Measurements from ENCODE around the gene NUCKS1. TPM values are rescaled to one million over a fixed set of nuclear protein-coding genes. Genes with fewer than 3 reads are reported as not detected.

NUCKS1 gene
- total and polyA plus RNA-seq, 2 of the 8 experiments (the other 6 are each of a cell fraction or from before 2014, with no cell fraction given), result 126 to 461 TPM

- H2BK5ac ChIP-seq (ENCODE audit: low read depth, low read length), result no peak overlapping the region
- CTCF ChIA-PET (ENCODE audit: partially characterized antibody), result interaction anchor here (0.7 to 11.7 kb wide), 13 partner anchors 10 to 187 kb away, joined by 3 to 206 read pairs (median 6); no protein-coding TSS in a partner anchor
Observed at GRCh38 chr1:205794011-205794730, 44.2 kb upstream of the NUCKS1 start.

More at GRCh38 chr1:205794011-205794730, 44.2 kb upstream of the NUCKS1 start:
- TF ChIP-seq MAX (IDR thresholded peaks at IDR 0.05) (no peak), RNF2 (IDR thresholded peaks at IDR 0.05; ENCODE audit: borderline replicate concordance, low read depth, low read length, missing control alignments, poor library complexity, severe bottlenecking) (no peak), KDM4A (IDR thresholded peaks at IDR 0.05; ENCODE audit: low read depth, low read length, severe bottlenecking) (no peak)
- Histone ChIP-seq H2BK15ac (ENCODE audit: low read length) (no peak overlapping the region), H2AK5ac (ENCODE audit: low read depth, low read length) (no peak overlapping the region), H3K23ac (ENCODE audit: insufficient read length) (no peak overlapping the region), H3K4me3 (ENCODE audit: extremely low read depth in 1 of 4, insufficient read depth in 2 of 4, low read depth in 3 of 4, low read length in 4 of 4) (no peak overlapping the region), H2AFZ (ENCODE audit: low read length) (no peak overlapping the region), H3K9me3 (ENCODE audit: insufficient read depth in 2 of 2, low read depth in 1 of 2, low read length in 1 of 2) (no peaks in the 10 kb centered on the region), H3K56ac (replicated peaks; ENCODE audit: insufficient read length, low read depth, low read length) (no peak overlapping the region), H3K9ac (replicated peaks in 1 of 4; ENCODE audit: extremely low read depth in 1 of 4, low read depth in 3 of 4, low read length in 3 of 4) (no peak overlapping the region), H3K4me2 (ENCODE audit: insufficient read depth in 1 of 2, low read depth in 2 of 2, low read length in 2 of 2) (no peak overlapping the region), H4K5ac (ENCODE audit: insufficient read length, low read depth, low read length) (no peak overlapping the region), H3K4ac (replicated peaks; ENCODE audit: insufficient read length, low read depth, low read length) (no peak overlapping the region), H3K18ac (ENCODE audit: extremely low read depth, low read length) (no peak overlapping the region), H2BK12ac (ENCODE audit: low read depth, low read length) (no peak overlapping the region), H3K14ac (ENCODE audit: insufficient read length) (no peak overlapping the region), H3K4me1 (replicated peaks in 1 of 4; ENCODE audit: control insufficient read depth in 3 of 4, insufficient read depth in 4 of 4, low read length in 3 of 4) (no peaks in the 10 kb centered on the region), H4K8ac (ENCODE audit: extremely low read depth, insufficient read depth, low read length) (no peak overlapping the region), H3K36me3 (ENCODE audit: control insufficient read depth in 2 of 4, insufficient read depth in 4 of 4, low read length in 3 of 4) (peaks cover 12 to 52% (median 36%) of the 10 kb centered on the region in 4 experiments), H2BK20ac (ENCODE audit: low read length) (no peak overlapping the region), H3K27me3 (replicated peaks in 1 of 4; ENCODE audit: control insufficient read depth in 3 of 4, extremely low read depth in 1 of 4, insufficient read depth in 3 of 4, low read length in 3 of 4) (no peaks in the 10 kb centered on the region), H4K20me1 (replicated peaks in 1 of 2; ENCODE audit: control insufficient read depth in 1 of 2, insufficient read depth in 2 of 2, low read length in 2 of 2) (no peaks in the 10 kb centered on the region), H3K23me2 (ENCODE audit: low read depth, low read length) (no peaks in the 10 kb centered on the region; the same call in 1 of the 2 replicates), H3K79me1 (ENCODE audit: low read depth, low read length) (no peaks in the 10 kb centered on the region), H3K79me2 (ENCODE audit: control insufficient read depth in 1 of 2, insufficient read depth in 2 of 2, low read length in 2 of 2) (no peaks in the 10 kb centered on the region), H4K91ac (replicated peaks; ENCODE audit: insufficient read length, low read length) (no peak overlapping the region), H2BK120ac (replicated peaks; ENCODE audit: low read depth, low read length) (no peak overlapping the region), H3K27ac (ENCODE audit: low read depth, low read length) (no peak overlapping the region)
- DNase-seq (ENCODE audit: low read depth in 1 of 2, low spot score in 2 of 2) (no peak), FAIRE-seq (no peak)
- POLR2A ChIA-PET (ENCODE audit: partially characterized antibody), result no interaction called here
- 78% methylated on average over 5 of the region's 5 CpGs; no CpG with 5 or more reads in 1 of the 2 experiments for WGBS, 2 experiments (ENCODE audit: extremely low coverage in 1 of 2, insufficient coverage in 1 of 2, insufficient read length in 1 of 2, insufficient replicate concordance in 2 of 2, low coverage in 1 of 2, low lambda C conversion rate in 2 of 2, missing lambda C conversion rate in 1 of 2)

Measured in H1 (cell line).